ENCODE measurements around the gene UROD.

Gene UROD

GRCh38 chr1:45018599-45019230, 6.7 kb downstream of the UROD start:
- no peaks in the 10 kb centered on the region for H3K9me3 ChIP-seq (ENCODE audit: insufficient read depth, low read depth, low read length)
- H3K27me3 ChIP-seq (ENCODE audit: insufficient read depth, low read length) = no peaks in the 10 kb centered on the region
- H3K36me3 ChIP-seq (ENCODE audit: insufficient read depth, low read length) = peaks cover 16% of the 10 kb centered on the region
- no peak overlapping the region for H3K27ac ChIP-seq (ENCODE audit: low read depth, low read length)
- no peak overlapping the region for H3K9ac ChIP-seq (ENCODE audit: low read depth, low read length)
- 85% methylated on average over 16 of the region's 16 CpGs for WGBS
- no peaks in the 10 kb centered on the region for H3K4me1 ChIP-seq (ENCODE audit: insufficient read depth, low read length)
- H3K4me3 ChIP-seq (ENCODE audit: low read length) = no peak overlapping the region

- Histone ChIP-seq H3K9me3 (ENCODE audit: insufficient read depth, low read depth, low read length) (no peaks in the 10 kb centered on the region), H3K27me3 (ENCODE audit: insufficient read depth, low read length) (no peaks in the 10 kb centered on the region), H3K36me3 (ENCODE audit: insufficient read depth, low read length) (no peaks in the 10 kb centered on the region), H3K4me1 (ENCODE audit: insufficient read depth, low read length) (no peaks in the 10 kb centered on the region), H3K4me3 (ENCODE audit: low read length) (no peak overlapping the region), H3K27ac (ENCODE audit: low read depth, low read length) (no peak overlapping the region), H3K9ac (ENCODE audit: low read depth, low read length) (no peak overlapping the region)
- no CpG with 5 or more reads among the region's 1 CpG for WGBS
Measured at GRCh38 chr1:45023663-45024062, 11.6 kb downstream of the UROD start.

- Histone ChIP-seq H3K9me3 (ENCODE audit: insufficient read depth, low read depth, low read length) (no peaks in the 10 kb centered on the region), H3K9ac (ENCODE audit: low read depth, low read length) (no peak overlapping the region), H3K27ac (ENCODE audit: low read depth, low read length) (no peak overlapping the region), H3K4me3 (ENCODE audit: low read length) (no peak overlapping the region), H3K27me3 (ENCODE audit: insufficient read depth, low read length) (no peaks in the 10 kb centered on the region), H3K4me1 (ENCODE audit: insufficient read depth, low read length) (no peaks in the 10 kb centered on the region), H3K36me3 (ENCODE audit: insufficient read depth, low read length) (no peaks in the 10 kb centered on the region)
- 80% methylated on average over 1 of the region's 1 CpG for WGBS
Measured at GRCh38 chr1:45026446-45026845, 14.4 kb downstream of the UROD start.

- Histone ChIP-seq H3K9me3 (ENCODE audit: insufficient read depth, low read depth, low read length) (no peaks in the 10 kb centered on the region), H3K4me1 (ENCODE audit: insufficient read depth, low read length) (no peaks in the 10 kb centered on the region), H3K27me3 (ENCODE audit: insufficient read depth, low read length) (no peaks in the 10 kb centered on the region), H3K9ac (ENCODE audit: low read depth, low read length) (no peak overlapping the region), H3K4me3 (ENCODE audit: low read length) (no peak overlapping the region), H3K27ac (ENCODE audit: low read depth, low read length) (no peak overlapping the region), H3K36me3 (ENCODE audit: insufficient read depth, low read length) (no peaks in the 10 kb centered on the region)
- WGBS = 100% methylated on average over 2 of the region's 2 CpGs
Measured at GRCh38 chr1:45032837-45033236, 20.8 kb downstream of the UROD start.

- H3K4me3 ChIP-seq (ENCODE audit: low read length) = no peak overlapping the region
Measured at GRCh38 chr1:45033356-45033755, 21.3 kb downstream of the UROD start.

GRCh38 chr1:45035631-45036301, 23.7 kb downstream of the UROD start:
- no peaks in the 10 kb centered on the region for H3K9me3 ChIP-seq (ENCODE audit: insufficient read depth, low read depth, low read length)

More at GRCh38 chr1:45033356-45033755, 21.3 kb downstream of the UROD start:
- H3K9me3 ChIP-seq (ENCODE audit: insufficient read depth, low read depth, low read length) = no peaks in the 10 kb centered on the region
- no peaks in the 10 kb centered on the region for H3K36me3 ChIP-seq (ENCODE audit: insufficient read depth, low read length)
- no CpG with 5 or more reads among the region's 1 CpG for WGBS
- no peak overlapping the region for H3K9ac ChIP-seq (ENCODE audit: low read depth, low read length)
- H3K27ac ChIP-seq (ENCODE audit: low read depth, low read length) = no peak overlapping the region
- H3K4me1 ChIP-seq (ENCODE audit: insufficient read depth, low read length) = no peaks in the 10 kb centered on the region
- no peaks in the 10 kb centered on the region for H3K27me3 ChIP-seq (ENCODE audit: insufficient read depth, low read length)

GRCh38 chr1:45037456-45037855, 25.4 kb downstream of the UROD start:
- Histone ChIP-seq H3K9me3 (ENCODE audit: insufficient read depth, low read depth, low read length) (no peaks in the 10 kb centered on the region), H3K4me3 (ENCODE audit: low read length) (no peak overlapping the region), H3K36me3 (ENCODE audit: insufficient read depth, low read length) (no peaks in the 10 kb centered on the region), H3K4me1 (ENCODE audit: insufficient read depth, low read length) (no peaks in the 10 kb centered on the region), H3K27ac (ENCODE audit: low read depth, low read length) (no peak overlapping the region), H3K9ac (ENCODE audit: low read depth, low read length) (no peak overlapping the region), H3K27me3 (ENCODE audit: insufficient read depth, low read length) (no peaks in the 10 kb centered on the region)

More at GRCh38 chr1:45035631-45036301, 23.7 kb downstream of the UROD start:
- no peaks in the 10 kb centered on the region for H3K27me3 ChIP-seq (ENCODE audit: insufficient read depth, low read length)
- no peak overlapping the region for H3K9ac ChIP-seq (ENCODE audit: low read depth, low read length)
- H3K4me1 ChIP-seq (ENCODE audit: insufficient read depth, low read length) = no peaks in the 10 kb centered on the region
- H3K27ac ChIP-seq (ENCODE audit: low read depth, low read length) = no peak overlapping the region
- WGBS = 91% methylated on average over 7 of the region's 7 CpGs
- no peaks in the 10 kb centered on the region for H3K36me3 ChIP-seq (ENCODE audit: insufficient read depth, low read length)
- H3K4me3 ChIP-seq (ENCODE audit: low read length) = no peak overlapping the region

GRCh38 chr1:45038240-45038639, 26.2 kb downstream of the UROD start:
- no peaks in the 10 kb centered on the region for H3K27me3 ChIP-seq (ENCODE audit: insufficient read depth, low read length)
- H3K9me3 ChIP-seq (ENCODE audit: insufficient read depth, low read depth, low read length) = no peaks in the 10 kb centered on the region
- no peak overlapping the region for H3K9ac ChIP-seq (ENCODE audit: low read depth, low read length)
- peaks cover 6% of the 10 kb centered on the region for H3K4me1 ChIP-seq (ENCODE audit: insufficient read depth, low read length)
- no peak overlapping the region for H3K27ac ChIP-seq (ENCODE audit: low read depth, low read length)
- H3K36me3 ChIP-seq (ENCODE audit: insufficient read depth, low read length) = no peaks in the 10 kb centered on the region
- WGBS = 100% methylated on average over 2 of the region's 2 CpGs
- H3K4me3 ChIP-seq (ENCODE audit: low read length) = no peak overlapping the region

GRCh38 chr1:45038661-45039364, 26.8 kb downstream of the UROD start:
- no peak overlapping the region for H3K27ac ChIP-seq (ENCODE audit: low read depth, low read length)
- no peaks in the 10 kb centered on the region for H3K27me3 ChIP-seq (ENCODE audit: insufficient read depth, low read length)
- peaks cover 8% of the 10 kb centered on the region for H3K4me1 ChIP-seq (ENCODE audit: insufficient read depth, low read length)
- H3K4me3 ChIP-seq (ENCODE audit: low read length) = no peak overlapping the region
- no peaks in the 10 kb centered on the region for H3K36me3 ChIP-seq (ENCODE audit: insufficient read depth, low read length)
- no peaks in the 10 kb centered on the region for H3K9me3 ChIP-seq (ENCODE audit: insufficient read depth, low read depth, low read length)
- WGBS = 92% methylated on average over 8 of the region's 8 CpGs
- H3K9ac ChIP-seq (ENCODE audit: low read depth, low read length) = no peak overlapping the region

- H3K36me3 ChIP-seq (ENCODE audit: insufficient read depth, low read length) = no peaks in the 10 kb centered on the region
- H3K27me3 ChIP-seq (ENCODE audit: insufficient read depth, low read length) = no peaks in the 10 kb centered on the region
- WGBS = 92% methylated on average over 5 of the region's 5 CpGs
- H3K4me3 ChIP-seq (ENCODE audit: low read length) = no peak overlapping the region
- H3K9ac ChIP-seq (ENCODE audit: low read depth, low read length) = no peak overlapping the region
- no peaks in the 10 kb centered on the region for H3K9me3 ChIP-seq (ENCODE audit: insufficient read depth, low read depth, low read length)
- H3K27ac ChIP-seq (ENCODE audit: low read depth, low read length) = no peak overlapping the region
- peaks cover 8% of the 10 kb centered on the region for H3K4me1 ChIP-seq (ENCODE audit: insufficient read depth, low read length)
Measured at GRCh38 chr1:45040297-45040696, 28.2 kb downstream of the UROD start.

- Histone ChIP-seq H3K27ac (ENCODE audit: low read depth, low read length) (no peak overlapping the region), H3K9me3 (ENCODE audit: insufficient read depth, low read depth, low read length) (no peaks in the 10 kb centered on the region), H3K9ac (ENCODE audit: low read depth, low read length) (no peak overlapping the region), H3K36me3 (ENCODE audit: insufficient read depth, low read length) (no peaks in the 10 kb centered on the region), H3K27me3 (ENCODE audit: insufficient read depth, low read length) (no peaks in the 10 kb centered on the region), H3K4me3 (ENCODE audit: low read length) (no peak overlapping the region), H3K4me1 (ENCODE audit: insufficient read depth, low read length) (peaks cover 8% of the 10 kb centered on the region)
- WGBS = 79% methylated on average over 5 of the region's 5 CpGs
Measured at GRCh38 chr1:45043094-45043493, 31.0 kb downstream of the UROD start.
